ENCODE data around the gene DNAI1. TPM values are rescaled to one million over a fixed set of nuclear protein-coding genes. Genes with fewer than 3 reads are reported as not detected.

Gene DNAI1
- total RNA-seq, 1 experiment from 2014 or later = 0.52 TPM

DNA sequence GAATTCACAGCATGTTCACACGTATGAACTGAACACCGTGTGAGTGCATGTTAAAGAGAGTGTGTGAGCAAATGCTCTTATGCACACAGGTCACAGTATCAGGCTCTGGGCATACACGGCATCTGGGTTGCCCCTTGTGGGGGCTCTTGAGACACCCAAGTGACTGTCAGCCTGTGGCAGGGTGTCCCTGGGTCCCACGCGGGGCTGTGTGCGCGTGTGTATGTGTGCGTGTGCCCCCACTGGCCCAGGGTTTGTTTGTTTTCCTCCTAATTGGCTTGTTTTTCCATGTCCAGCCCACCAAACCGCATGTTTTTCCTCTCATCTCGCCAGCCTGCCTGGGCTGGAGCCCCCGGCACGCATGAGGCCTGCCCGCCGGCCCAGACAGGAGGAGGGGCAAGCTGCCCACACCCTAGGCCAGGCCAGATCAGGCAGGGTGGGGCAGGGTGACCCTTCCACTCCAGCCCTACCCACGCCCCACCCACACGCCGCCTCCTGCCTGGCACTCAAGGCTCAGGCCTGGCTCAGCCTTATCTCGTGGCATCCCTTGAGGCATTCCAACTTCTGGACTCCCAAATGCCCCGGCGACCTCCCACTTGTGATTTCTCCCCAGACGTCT, 102.1 kb downstream of the DNAI1 start:
- POLR2A ChIA-PET = no interaction called here
- CTCF ChIA-PET = interaction anchor here (1.0 kb wide), 1 partner anchor 31 kb away, joined by 5 read pairs; no protein-coding TSS in a partner anchor
- intact Hi-C loops (cut with micrococcal nuclease; ENCODE audit: unreplicated experiment) = no loop called here
- Mint-ChIP-seq H3K4me1 (ENCODE audit: low read depth, unreplicated experiment) (no peaks in the 10 kb centered on the region), H3K9me3 (ENCODE audit: unreplicated experiment) (peaks cover 8% of the 10 kb centered on the region), H3K36me3 (ENCODE audit: insufficient read depth, unreplicated experiment) (no peaks in the 10 kb centered on the region), H3K27ac (ENCODE audit: unreplicated experiment) (no peak overlapping the region), H3K4me3 (ENCODE audit: unreplicated experiment) (no peak overlapping the region), H3K27me3 (ENCODE audit: insufficient read depth, unreplicated experiment) (peaks cover 4% of the 10 kb centered on the region)
- no peaks in the 10 kb centered on the region; the same call in none of the 2 replicates for H3K27me3 ChIP-seq (replicated peaks; ENCODE audit: control insufficient read depth, insufficient read depth, low read length)
- H3K36me3 ChIP-seq (ENCODE audit: control insufficient read depth, insufficient read depth, low read length) = no peaks in the 10 kb centered on the region
- no peak overlapping the region for H3K4me3 ChIP-seq (ENCODE audit: low read depth, low read length)
- TF ChIP-seq, protein P1, sequence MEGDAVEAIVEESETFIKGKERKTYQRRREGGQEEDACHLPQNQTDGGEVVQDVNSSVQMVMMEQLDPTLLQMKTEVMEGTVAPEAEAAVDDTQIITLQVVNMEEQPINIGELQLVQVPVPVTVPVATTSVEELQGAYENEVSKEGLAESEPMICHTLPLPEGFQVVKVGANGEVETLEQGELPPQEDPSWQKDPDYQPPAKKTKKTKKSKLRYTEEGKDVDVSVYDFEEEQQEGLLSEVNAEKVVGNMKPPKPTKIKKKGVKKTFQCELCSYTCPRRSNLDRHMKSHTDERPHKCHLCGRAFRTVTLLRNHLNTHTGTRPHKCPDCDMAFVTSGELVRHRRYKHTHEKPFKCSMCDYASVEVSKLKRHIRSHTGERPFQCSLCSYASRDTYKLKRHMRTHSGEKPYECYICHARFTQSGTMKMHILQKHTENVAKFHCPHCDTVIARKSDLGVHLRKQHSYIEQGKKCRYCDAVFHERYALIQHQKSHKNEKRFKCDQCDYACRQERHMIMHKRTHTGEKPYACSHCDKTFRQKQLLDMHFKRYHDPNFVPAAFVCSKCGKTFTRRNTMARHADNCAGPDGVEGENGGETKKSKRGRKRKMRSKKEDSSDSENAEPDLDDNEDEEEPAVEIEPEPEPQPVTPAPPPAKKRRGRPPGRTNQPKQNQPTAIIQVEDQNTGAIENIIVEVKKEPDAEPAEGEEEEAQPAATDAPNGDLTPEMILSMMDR (IDR thresholded peaks at IDR 0.05; ENCODE audit: insufficient read depth in 1 of 2, low read depth in 1 of 2, low read length in 1 of 2, severe bottlenecking in 1 of 2, unreplicated experiment in 1 of 2) = no peak
- no peak for DNase-seq
- no TSS peak for BruUV-seq (replicated peaks)
- no peaks in the 10 kb centered on the region for H3K4me1 ChIP-seq
- H3K9me3 ChIP-seq = no peaks in the 10 kb centered on the region

DNA sequence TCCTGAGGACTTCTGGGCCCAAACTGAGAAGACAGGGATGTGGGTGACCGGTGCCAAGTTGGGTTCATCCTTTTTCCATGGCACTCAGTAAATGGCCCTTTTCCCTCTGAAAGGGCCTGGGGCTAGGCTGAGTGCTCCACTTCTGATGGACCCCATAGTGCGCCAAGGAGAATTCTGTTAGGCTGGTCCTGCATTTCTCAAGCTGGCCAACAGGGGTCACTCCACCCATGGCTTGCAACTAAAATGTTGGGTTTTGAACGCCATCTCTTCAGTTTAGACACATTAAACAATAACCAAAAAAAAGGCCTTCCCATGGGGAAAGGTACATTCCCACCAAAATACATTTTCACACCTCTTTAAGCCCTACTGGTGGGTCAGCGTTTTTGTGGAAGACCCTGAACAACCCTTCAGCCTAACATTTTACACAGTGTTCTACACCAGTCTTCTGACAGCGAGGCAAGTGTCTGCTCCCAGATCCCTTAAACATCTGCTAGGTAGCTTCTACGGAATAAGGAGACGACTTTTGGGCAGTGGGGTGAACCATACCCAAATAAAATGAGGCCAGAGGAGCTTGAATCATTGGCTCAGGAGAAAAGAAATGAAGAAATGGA, 103.6 kb downstream of the DNAI1 start:
- intact Hi-C loops (cut with micrococcal nuclease; ENCODE audit: unreplicated experiment) = no loop called here
- CTCF ChIA-PET = interaction anchor here (0.6 to 1.3 kb wide), 2 partner anchors 18 to 23 kb away, joined by 3 read pairs; no protein-coding TSS in a partner anchor

DNA sequence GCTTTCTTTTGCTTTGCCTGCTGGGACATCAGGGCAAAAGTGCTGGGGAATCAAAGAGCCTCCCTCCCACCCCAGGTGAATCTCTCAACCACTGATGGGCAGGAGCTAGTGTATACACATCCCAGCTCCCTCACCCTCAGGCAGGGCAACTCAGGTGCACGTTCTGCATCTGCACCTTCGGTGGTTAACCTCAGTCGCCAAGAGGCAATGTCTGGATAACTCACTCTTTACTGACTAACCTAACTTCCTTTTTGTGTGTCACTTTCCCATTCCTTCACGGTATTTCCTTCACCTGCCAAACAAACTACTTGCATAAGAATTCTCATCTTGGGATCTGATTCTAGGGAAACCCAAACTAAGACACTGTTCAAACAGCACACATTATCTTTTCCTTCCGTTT, 104.7 kb downstream of the DNAI1 start:
- no peaks in the 10 kb centered on the region; the same call in 1 of the 2 replicates for H3K27me3 ChIP-seq (replicated peaks; ENCODE audit: control insufficient read depth, insufficient read depth, low read length)
- Mint-ChIP-seq H3K27me3 (ENCODE audit: insufficient read depth, unreplicated experiment) (peaks cover 6% of the 10 kb centered on the region), H3K4me1 (ENCODE audit: low read depth, unreplicated experiment) (no peaks in the 10 kb centered on the region), H3K27ac (ENCODE audit: unreplicated experiment) (no peak overlapping the region), H3K9me3 (ENCODE audit: unreplicated experiment) (peaks cover 8% of the 10 kb centered on the region), H3K36me3 (ENCODE audit: insufficient read depth, unreplicated experiment) (no peaks in the 10 kb centered on the region), H3K4me3 (ENCODE audit: unreplicated experiment) (no peak overlapping the region)
- no peaks in the 10 kb centered on the region for H3K36me3 ChIP-seq (ENCODE audit: control insufficient read depth, insufficient read depth, low read length)
- H3K4me1 ChIP-seq = no peaks in the 10 kb centered on the region
- intact Hi-C loops (cut with micrococcal nuclease; ENCODE audit: unreplicated experiment) = no loop called here
- POLR2A ChIA-PET = no interaction called here
- no peak for DNase-seq
- no peaks in the 10 kb centered on the region for H3K9me3 ChIP-seq
- H3K4me3 ChIP-seq (ENCODE audit: low read depth, low read length) = no peak overlapping the region
- CTCF ChIA-PET = interaction anchor here (1.3 kb wide), 1 partner anchor 17 kb away, joined by 3 read pairs; no protein-coding TSS in a partner anchor
- no TSS peak for BruUV-seq (replicated peaks)
- TF ChIP-seq, protein P1 (IDR thresholded peaks at IDR 0.05; ENCODE audit: insufficient read depth in 1 of 2, low read depth in 1 of 2, low read length in 1 of 2, severe bottlenecking in 1 of 2, unreplicated experiment in 1 of 2) = no peak

More for the DNA sequence above, 103.6 kb downstream of the DNAI1 start:
- Mint-ChIP-seq H3K27ac (ENCODE audit: unreplicated experiment) (no peak overlapping the region), H3K27me3 (ENCODE audit: insufficient read depth, unreplicated experiment) (peaks cover 4% of the 10 kb centered on the region), H3K9me3 (ENCODE audit: unreplicated experiment) (peaks cover 8% of the 10 kb centered on the region), H3K36me3 (ENCODE audit: insufficient read depth, unreplicated experiment) (no peaks in the 10 kb centered on the region), H3K4me1 (ENCODE audit: low read depth, unreplicated experiment) (no peaks in the 10 kb centered on the region), H3K4me3 (ENCODE audit: unreplicated experiment) (no peak overlapping the region)
- H3K27me3 ChIP-seq (replicated peaks; ENCODE audit: control insufficient read depth, insufficient read depth, low read length) = no peaks in the 10 kb centered on the region
- H3K4me1 ChIP-seq = no peaks in the 10 kb centered on the region
- H3K4me3 ChIP-seq (ENCODE audit: low read depth, low read length) = no peak overlapping the region
- TF ChIP-seq, protein P1 (IDR thresholded peaks at IDR 0.05; ENCODE audit: insufficient read depth in 1 of 2, low read depth in 1 of 2, low read length in 1 of 2, severe bottlenecking in 1 of 2, unreplicated experiment in 1 of 2) = peak; percentile 32 to 47
- POLR2A ChIA-PET = no interaction called here
- H3K36me3 ChIP-seq (ENCODE audit: control insufficient read depth, insufficient read depth, low read length) = no peaks in the 10 kb centered on the region
- BruUV-seq (replicated peaks) = no TSS peak
- no peaks in the 10 kb centered on the region for H3K9me3 ChIP-seq
- DNase-seq = no peak

Data from Caco-2 (cell line).